Measurements from ENCODE around the gene MAB21L3.

DNA sequence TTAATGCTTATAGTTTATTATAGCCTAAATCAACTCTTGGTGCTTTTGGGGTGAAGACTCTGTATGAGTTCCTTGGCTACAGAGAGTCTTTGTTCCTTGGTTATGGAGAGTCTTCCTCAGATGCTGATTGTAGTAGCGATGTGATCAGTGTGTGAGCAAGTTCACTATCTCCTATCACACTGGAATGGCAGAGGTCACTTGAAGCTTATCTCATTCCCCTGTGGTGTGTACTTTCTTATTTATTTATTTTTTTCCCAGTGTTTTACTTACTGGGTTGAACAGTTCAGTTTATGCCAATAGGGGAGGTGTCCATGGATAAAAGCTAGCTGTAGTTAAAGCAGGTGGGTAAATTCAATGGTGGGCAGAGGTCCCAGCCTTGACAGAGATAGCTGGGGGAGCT, 20.1 kb upstream of the MAB21L3 start:
- TF ChIP-seq, protein P1, sequence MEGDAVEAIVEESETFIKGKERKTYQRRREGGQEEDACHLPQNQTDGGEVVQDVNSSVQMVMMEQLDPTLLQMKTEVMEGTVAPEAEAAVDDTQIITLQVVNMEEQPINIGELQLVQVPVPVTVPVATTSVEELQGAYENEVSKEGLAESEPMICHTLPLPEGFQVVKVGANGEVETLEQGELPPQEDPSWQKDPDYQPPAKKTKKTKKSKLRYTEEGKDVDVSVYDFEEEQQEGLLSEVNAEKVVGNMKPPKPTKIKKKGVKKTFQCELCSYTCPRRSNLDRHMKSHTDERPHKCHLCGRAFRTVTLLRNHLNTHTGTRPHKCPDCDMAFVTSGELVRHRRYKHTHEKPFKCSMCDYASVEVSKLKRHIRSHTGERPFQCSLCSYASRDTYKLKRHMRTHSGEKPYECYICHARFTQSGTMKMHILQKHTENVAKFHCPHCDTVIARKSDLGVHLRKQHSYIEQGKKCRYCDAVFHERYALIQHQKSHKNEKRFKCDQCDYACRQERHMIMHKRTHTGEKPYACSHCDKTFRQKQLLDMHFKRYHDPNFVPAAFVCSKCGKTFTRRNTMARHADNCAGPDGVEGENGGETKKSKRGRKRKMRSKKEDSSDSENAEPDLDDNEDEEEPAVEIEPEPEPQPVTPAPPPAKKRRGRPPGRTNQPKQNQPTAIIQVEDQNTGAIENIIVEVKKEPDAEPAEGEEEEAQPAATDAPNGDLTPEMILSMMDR (conservative IDR thresholded peaks at IDR 0.05; ENCODE audit: low read depth, low read length), result no peak
- no peak for TF ChIP-seq EZH2 (IDR thresholded peaks at IDR 0.05; ENCODE audit: borderline replicate concordance, low read depth, low read length, poor library complexity, severe bottlenecking)

Data from A673 (cell line).